ENCODE results near the gene INTS12. TPM values are rescaled to one million over a fixed set of nuclear protein-coding genes. Genes with fewer than 3 reads are reported as not detected.
A peak's percentile ranks its signal among the peaks of the same experiment; 100 is the strongest.

The INTS12 gene
- total and polyA plus RNA-seq, 10 of the 15 experiments (the other 5 are each of a cell fraction or from before 2014, with no cell fraction given), result 24.2 to 52.4 (median 37.3) TPM

GRCh38 chr4:105710012-105710600, 1.6 kb upstream of the INTS12 start:
- peak overlapping the region; percentile 99 for H3K4me3 ChIP-seq
- in situ Hi-C loops (cut with MboI), result no loop called here

GRCh38 chr4:105709081-105709450, 577 bp upstream of the INTS12 start:
- Histone ChIP-seq H2AFZ (ENCODE audit: control insufficient read depth, low read depth, low read length) (peak overlapping the region; percentile 88), H3K79me2 (ENCODE audit: control insufficient read depth, insufficient read depth, low read length) (peaks cover 76% of the 10 kb centered on the region), H3K9me3 (replicated peaks; ENCODE audit: control insufficient read depth, insufficient read depth, low read length) (no peaks in the 10 kb centered on the region; the same call in 1 of the 3 replicates), H3K4me2 (ENCODE audit: control insufficient read depth, insufficient read depth) (peak overlapping the region; percentile 86), H3K9ac (ENCODE audit: control insufficient read depth, insufficient read depth, low read length) (peak overlapping the region; percentile 95), H3K4me3 (peak overlapping the region; percentile 99), H3K27me3 (replicated peaks in 1 of 2; ENCODE audit: control insufficient read depth in 2 of 2, insufficient read depth in 2 of 2, low read length in 1 of 2) (no peaks in the 10 kb centered on the region), H4K20me1 (ENCODE audit: control insufficient read depth, insufficient read depth) (no peaks in the 10 kb centered on the region), H3K27ac (ENCODE audit: control insufficient read depth, insufficient read depth) (peak overlapping the region; percentile 81), H3K36me3 (ENCODE audit: control insufficient read depth in 2 of 2, insufficient read depth in 2 of 2, low read length in 1 of 2) (no peaks in the 10 kb centered on the region; a peak in 1 of 4 replicates), H3K4me1 (ENCODE audit: control insufficient read depth, insufficient read depth, low read length) (no peaks in the 10 kb centered on the region)
- BruUV-seq (replicated peaks), result TSS peak; percentile 73
- ChIA-PET SMC1A (ENCODE audit: uncharacterized antibody, unreplicated experiment) (interaction anchor here (0.7 to 1.7 kb wide), 5 partner anchors 10 to 851 kb away, joined by 3 to 7 read pairs (median 3); no protein-coding TSS in a partner anchor), RAD21 (ENCODE audit: unreplicated experiment) (interaction anchor here (1.0 kb wide), 1 partner anchor 10 kb away, joined by 5 read pairs; no protein-coding TSS in a partner anchor), POLR2A (interaction anchor here (1.0 to 1.8 kb wide), 3 partner anchors 9 to 112 kb away, joined by 3 to 5 read pairs (median 4); no protein-coding TSS in a partner anchor), CTCF (interaction anchor here (0.6 to 7.0 kb wide), 4 partner anchors 86 to 213 kb away, joined by 3 to 106 read pairs (median 4); no protein-coding TSS in a partner anchor)
- intact Hi-C loops (cut with micrococcal nuclease; ENCODE audit: unreplicated experiment) (no loop called here), in situ Hi-C loops (cut with MboI) (no loop called here)
- under 1% methylated on average over 11 of the region's 11 CpGs for WGBS (ENCODE audit: insufficient coverage, insufficient replicate concordance, low lambda C conversion rate, missing lambda C conversion rate)
- DNase-seq (ENCODE audit: low read depth, low spot score) (no peak), ATAC-seq (peak; percentile 62), FAIRE-seq (no peak)
- TF ChIP-seq PBX3 (IDR thresholded peaks at IDR 0.05; ENCODE audit: insufficient replicate concordance, low read depth, low read length), result no peak
- TF ChIP-seq YBX1 (IDR thresholded peaks at IDR 0.05), result no peak
- TF ChIP-seq MXI1 (IDR thresholded peaks at IDR 0.05; ENCODE audit: low read depth, low read length), result no peak
- TF ChIP-seq IRF4 (IDR thresholded peaks at IDR 0.05; ENCODE audit: low read depth, low read length), result no peak
- TF ChIP-seq CBX3 (IDR thresholded peaks at IDR 0.05; ENCODE audit: borderline replicate concordance, low read depth), result no peak
- no peak for TF ChIP-seq IRF5 (IDR thresholded peaks at IDR 0.05; ENCODE audit: borderline replicate concordance)
- no peak for TF ChIP-seq ZNF24 (IDR thresholded peaks at IDR 0.05)

More at GRCh38 chr4:105710012-105710600, 1.6 kb upstream of the INTS12 start:
- Histone ChIP-seq H3K9ac (ENCODE audit: control insufficient read depth, insufficient read depth, low read length) (no peak overlapping the region; the same call in 1 of the 2 replicates), H3K79me2 (ENCODE audit: control insufficient read depth, insufficient read depth, low read length) (peaks cover 74% of the 10 kb centered on the region), H3K4me2 (ENCODE audit: control insufficient read depth, insufficient read depth) (peak overlapping the region; percentile 86), H4K20me1 (ENCODE audit: control insufficient read depth, insufficient read depth) (no peaks in the 10 kb centered on the region), H2AFZ (ENCODE audit: control insufficient read depth, low read depth, low read length) (no peak overlapping the region), H3K27ac (ENCODE audit: control insufficient read depth, insufficient read depth) (peak overlapping the region; percentile 81; the same call in 1 of the 2 replicates), H3K9me3 (replicated peaks; ENCODE audit: control insufficient read depth, insufficient read depth, low read length) (no peaks in the 10 kb centered on the region; the same call in 1 of the 3 replicates), H3K4me1 (ENCODE audit: control insufficient read depth, insufficient read depth, low read length) (peaks cover 2% of the 10 kb centered on the region; the same call in 1 of the 2 replicates), H3K36me3 (ENCODE audit: control insufficient read depth in 2 of 2, insufficient read depth in 2 of 2, low read length in 1 of 2) (no peaks in the 10 kb centered on the region), H3K27me3 (replicated peaks in 1 of 2; ENCODE audit: control insufficient read depth in 2 of 2, insufficient read depth in 2 of 2, low read length in 1 of 2) (no peaks in the 10 kb centered on the region)
- ChIA-PET POLR2A (interaction anchor here (0.6 to 2.4 kb wide), 6 partner anchors 9 to 1406 kb away, joined by 4 to 7 read pairs (median 5); partner anchors contain the start of gene PPA2), SMC1A (ENCODE audit: uncharacterized antibody, unreplicated experiment) (interaction anchor here (0.7 to 2.4 kb wide), 14 partner anchors 9 to 852 kb away, joined by 3 to 10 read pairs (median 4); partner anchors contain the start of gene PPA2), RAD21 (ENCODE audit: unreplicated experiment) (interaction anchor here (0.6 to 3.2 kb wide), 9 partner anchors 9 to 1015 kb away, joined by 3 to 17 read pairs (median 4); no protein-coding TSS in a partner anchor), CTCF (interaction anchor here (0.6 to 7.0 kb wide), 7 partner anchors 8 to 237 kb away, joined by 3 to 106 read pairs (median 3); partner anchors contain the start of gene PPA2)
- no TSS peak for BruUV-seq (replicated peaks)
- DNase-seq (ENCODE audit: low read depth, low spot score), result no peak
- intact Hi-C loops (cut with micrococcal nuclease; ENCODE audit: unreplicated experiment), result loop anchor here (10.0 kb wide), 1 partner anchor 565 kb away; the partner anchor contains the start of gene TET2
- no peak for ATAC-seq
- TF ChIP-seq PML (IDR thresholded peaks at IDR 0.05; ENCODE audit: low read length) (no peak), SP1 (IDR thresholded peaks at IDR 0.05; ENCODE audit: low read depth, low read length) (no peak), HCFC1 (IDR thresholded peaks at IDR 0.05; ENCODE audit: low read length) (no peak), SREBF1 (IDR thresholded peaks at IDR 0.05; ENCODE audit: low read length) (no peak), CHD2 (IDR thresholded peaks at IDR 0.05; ENCODE audit: borderline replicate concordance, low read depth, low read length) (no peak)
- 89% methylated on average over 13 of the region's 16 CpGs for WGBS (ENCODE audit: insufficient coverage, insufficient replicate concordance, low lambda C conversion rate, missing lambda C conversion rate)
- no peak for FAIRE-seq
